Effector memory CD4-positive, alpha-beta T cell (primary cell): ENCODE measurements around the gene CHST6.

Experiments
- DNase-seq, 3 donors: peaks; one replicate each; pipeline ENCODE4 v3.0.0-alpha.2; 2020
- H3K27ac ChIP-seq: 2 replicates; pipeline ENCODE4 v1.7.0; 2013; ENCODE audit warnings: mild to moderate bottlenecking, low read length, moderate library complexity; ENCODE audit not compliant: insufficient read depth, poor library complexity, severe bottlenecking
- H3K27me3 ChIP-seq: replicated peaks from 2 replicates; pipeline ENCODE4 v1.7.0; 2013; ENCODE audit warnings: mild to moderate bottlenecking, low read length; ENCODE audit not compliant: insufficient read depth, control insufficient read depth, poor library complexity, severe bottlenecking
- H3K36me3 ChIP-seq: 2 replicates; pipeline ENCODE4 v1.7.0; 2013; ENCODE audit warnings: mild to moderate bottlenecking, low read length, moderate library complexity; ENCODE audit not compliant: control insufficient read depth, insufficient read depth
- H3K4me1 ChIP-seq: 2 replicates; pipeline ENCODE4 v1.7.0; 2013; ENCODE audit warnings: low read length, mild to moderate bottlenecking; ENCODE audit not compliant: control insufficient read depth, insufficient read depth, poor library complexity, severe bottlenecking
- H3K4me3 ChIP-seq: 2 replicates; pipeline ENCODE4 v1.7.0; 2013; ENCODE audit warnings: low read length, low read depth, mild to moderate bottlenecking; ENCODE audit not compliant: insufficient read depth, poor library complexity, severe bottlenecking
- H3K9me3 ChIP-seq: 2 replicates; pipeline ENCODE4 v1.7.0; 2013; ENCODE audit warnings: mild to moderate bottlenecking, low read length, moderate library complexity; ENCODE audit not compliant: control insufficient read depth

Gene CHST6

GRCh38 chr16:75423723-75424104 is 71.5 kb downstream of the CHST6 start:
- H3K9me3 ChIP-seq, result no peaks in the 10 kb centered on the region
- DNase-seq, result no peak
- no peak overlapping the region for H3K4me3 ChIP-seq
- no peaks in the 10 kb centered on the region for H3K36me3 ChIP-seq
- H3K4me1 ChIP-seq, result peaks cover 6% of the 10 kb centered on the region
- H3K27ac ChIP-seq, result no peak overlapping the region
- H3K27me3 ChIP-seq, result no peaks in the 10 kb centered on the region
